ENCODE results near the gene C1QTNF6. TPM values are rescaled to one million over a fixed set of nuclear protein-coding genes. Genes with fewer than 3 reads are reported as not detected.

Gene C1QTNF6
- total and polyA plus RNA-seq, 2 of the 8 experiments (the other 6 are each of a cell fraction or from before 2014, with no cell fraction given): 3.1 to 6.5 TPM

GRCh38 chr22:37218399-37218770, 30.3 kb upstream of the C1QTNF6 start:
- Histone ChIP-seq H2AK5ac (ENCODE audit: low read depth, low read length) (no peak overlapping the region), H3K4ac (replicated peaks; ENCODE audit: insufficient read length, low read depth, low read length) (no peak overlapping the region), H3K56ac (replicated peaks; ENCODE audit: insufficient read length, low read depth, low read length) (no peak overlapping the region), H3K4me1 (replicated peaks in 1 of 4; ENCODE audit: control insufficient read depth in 3 of 4, insufficient read depth in 4 of 4, low read length in 3 of 4) (no peaks in the 10 kb centered on the region), H3K9me3 (ENCODE audit: insufficient read depth in 2 of 2, low read depth in 1 of 2, low read length in 1 of 2) (no peaks in the 10 kb centered on the region; a peak in 1 of 4 replicates), H4K5ac (ENCODE audit: insufficient read length, low read depth, low read length) (no peak overlapping the region), H3K14ac (ENCODE audit: insufficient read length) (no peak overlapping the region), H2BK15ac (ENCODE audit: low read length) (no peak overlapping the region), H3K36me3 (ENCODE audit: control insufficient read depth in 2 of 4, insufficient read depth in 4 of 4, low read length in 3 of 4) (no peaks in the 10 kb centered on the region), H4K91ac (replicated peaks; ENCODE audit: insufficient read length, low read length) (no peak overlapping the region), H3K27ac (ENCODE audit: low read depth, low read length) (no peak overlapping the region), H2BK20ac (ENCODE audit: low read length) (no peak overlapping the region), H3K23me2 (ENCODE audit: low read depth, low read length) (no peaks in the 10 kb centered on the region), H4K8ac (ENCODE audit: extremely low read depth, insufficient read depth, low read length) (no peak overlapping the region), H4K20me1 (replicated peaks in 1 of 2; ENCODE audit: control insufficient read depth in 1 of 2, insufficient read depth in 2 of 2, low read length in 2 of 2) (no peaks in the 10 kb centered on the region), H3K27me3 (replicated peaks in 1 of 4; ENCODE audit: control insufficient read depth in 3 of 4, extremely low read depth in 1 of 4, insufficient read depth in 3 of 4, low read length in 3 of 4) (peaks cover 0 to 2% (median 0%) of the 10 kb centered on the region in 4 experiments; a peak in 3 of 7 replicates), H3K4me2 (ENCODE audit: insufficient read depth in 1 of 2, low read depth in 2 of 2, low read length in 2 of 2) (no peak overlapping the region), H3K23ac (ENCODE audit: insufficient read length) (no peak overlapping the region), H2BK5ac (ENCODE audit: low read depth, low read length) (no peak overlapping the region), H3K79me2 (ENCODE audit: control insufficient read depth in 1 of 2, insufficient read depth in 2 of 2, low read length in 2 of 2) (no peaks in the 10 kb centered on the region), H3K4me3 (ENCODE audit: extremely low read depth in 1 of 4, insufficient read depth in 2 of 4, low read depth in 3 of 4, low read length in 4 of 4) (no peak overlapping the region), H3K79me1 (ENCODE audit: low read depth, low read length) (no peaks in the 10 kb centered on the region), H3K18ac (ENCODE audit: extremely low read depth, low read length) (no peak overlapping the region), H2BK120ac (replicated peaks; ENCODE audit: low read depth, low read length) (no peak overlapping the region), H2BK12ac (ENCODE audit: low read depth, low read length) (no peak overlapping the region), H2AFZ (ENCODE audit: low read length) (no peak overlapping the region), H3K9ac (replicated peaks in 1 of 4; ENCODE audit: extremely low read depth in 1 of 4, low read depth in 3 of 4, low read length in 3 of 4) (no peak overlapping the region)
- no peak for DNase-seq (ENCODE audit: low read depth in 1 of 2, low spot score in 2 of 2)
- no peak for TF ChIP-seq SIX5 (IDR thresholded peaks at IDR 0.05; ENCODE audit: low read depth, low read length)
- TF ChIP-seq BCL11A (IDR thresholded peaks at IDR 0.05; ENCODE audit: low read depth in 2 of 2, low read length in 2 of 2): no peak
- no peak for TF ChIP-seq ATF3 (IDR thresholded peaks at IDR 0.05; ENCODE audit: insufficient read depth, low read depth, low read length)
- TF ChIP-seq SP4 (IDR thresholded peaks at IDR 0.05; ENCODE audit: low read length): no peak
- TF ChIP-seq NRF1 (IDR thresholded peaks at IDR 0.05; ENCODE audit: low read depth, low read length): no peak
- no peak for TF ChIP-seq POU5F1 (IDR thresholded peaks at IDR 0.05; ENCODE audit: low read depth, low read length)
- no peak for TF ChIP-seq HDAC6 (IDR thresholded peaks at IDR 0.05; ENCODE audit: low read depth, low read length)
- ChIA-PET CTCF (ENCODE audit: partially characterized antibody) (interaction anchor here (4.5 kb wide), 1 partner anchor 42 kb away, joined by 26 read pairs; no protein-coding TSS in a partner anchor), POLR2A (ENCODE audit: partially characterized antibody) (no interaction called here)
- WGBS, 2 experiments (ENCODE audit: extremely low coverage in 1 of 2, insufficient coverage in 1 of 2, insufficient read length in 1 of 2, insufficient replicate concordance in 2 of 2, low coverage in 1 of 2, low lambda C conversion rate in 2 of 2, missing lambda C conversion rate in 1 of 2): 90% methylated on average over 6 of the region's 6 CpGs; no CpG with 5 or more reads in 1 of the 2 experiments
- no peak for FAIRE-seq

Measured in H1 (cell line).